ENCODE data around the gene SGCE. TPM values are rescaled to one million over a fixed set of nuclear protein-coding genes. Genes with fewer than 3 reads are reported as not detected.

SGCE gene
- total and polyA plus RNA-seq, 3 donors from 2014 or later, result 71.3 to 146 (median 142) TPM

GRCh38 chr7:94683066-94683465 lies 27.1 kb upstream of the SGCE start:
- no peaks in the 10 kb centered on the region for H3K4me1 ChIP-seq
- no peak for DNase-seq
- no peaks in the 10 kb centered on the region for H3K9me3 ChIP-seq
- intact Hi-C loops (cut with DNase I; ENCODE audit: low total_unique reads), result no loop called here
- H3K4me3 ChIP-seq, result no peak overlapping the region
- no peaks in the 10 kb centered on the region for H3K27me3 ChIP-seq
- no peaks in the 10 kb centered on the region for H3K36me3 ChIP-seq (ENCODE audit: low read depth, missing control alignments)
- H3K27ac ChIP-seq, result no peak overlapping the region
- WGBS, 2 donors, result 82 to 96% methylated on average over 1 of the region's 1 CpG
- no peak for TF ChIP-seq POLR2A (IDR thresholded peaks at IDR 0.05)

GRCh38 chr7:94679358-94679757 lies 23.4 kb upstream of the SGCE start:
- Histone ChIP-seq H3K4me1 (no peaks in the 10 kb centered on the region), H3K36me3 (ENCODE audit: low read depth, missing control alignments) (no peaks in the 10 kb centered on the region), H3K27me3 (no peaks in the 10 kb centered on the region), H3K4me3 (no peak overlapping the region), H3K27ac (no peak overlapping the region), H3K9me3 (no peaks in the 10 kb centered on the region)
- 94 to 95% methylated on average over 1 of the region's 1 CpG for WGBS, 2 donors
- no peak for TF ChIP-seq POLR2A (IDR thresholded peaks at IDR 0.05)
- no peak for TF ChIP-seq CTCF (IDR thresholded peaks at IDR 0.05)
- intact Hi-C loops (cut with DNase I; ENCODE audit: low total_unique reads), result no loop called here
- DNase-seq, result no peak

- intact Hi-C loops (cut with DNase I; ENCODE audit: low total_unique reads), result no loop called here
- Histone ChIP-seq H3K4me1 (no peaks in the 10 kb centered on the region), H3K36me3 (ENCODE audit: low read depth, missing control alignments) (no peaks in the 10 kb centered on the region), H3K27me3 (no peaks in the 10 kb centered on the region), H3K27ac (no peak overlapping the region), H3K9me3 (no peaks in the 10 kb centered on the region), H3K4me3 (no peak overlapping the region)
- DNase-seq, result no peak
- TF ChIP-seq POLR2A (IDR thresholded peaks at IDR 0.05), result no peak
- no peak for TF ChIP-seq CTCF (IDR thresholded peaks at IDR 0.05)
- 82% methylated on average over 3 of the region's 3 CpGs for WGBS, 2 donors
Measured at GRCh38 chr7:94676431-94676830, 20.5 kb upstream of the SGCE start.

GRCh38 chr7:94675356-94675755 lies 19.4 kb upstream of the SGCE start:
- no peaks in the 10 kb centered on the region for H3K9me3 ChIP-seq
- DNase-seq, result no peak
- WGBS, 2 donors, result 94 to 98% methylated on average over 8 of the region's 8 CpGs
- H3K27me3 ChIP-seq, result no peaks in the 10 kb centered on the region
- H3K4me1 ChIP-seq, result no peaks in the 10 kb centered on the region
- intact Hi-C loops (cut with DNase I; ENCODE audit: low total_unique reads), result no loop called here
- no peak overlapping the region for H3K27ac ChIP-seq
- H3K4me3 ChIP-seq, result no peak overlapping the region
- TF ChIP-seq POLR2A (IDR thresholded peaks at IDR 0.05), result no peak
- no peak for TF ChIP-seq CTCF (IDR thresholded peaks at IDR 0.05)
- no peaks in the 10 kb centered on the region for H3K36me3 ChIP-seq (ENCODE audit: low read depth, missing control alignments)

- Histone ChIP-seq H3K27ac (no peak overlapping the region), H3K36me3 (ENCODE audit: low read depth, missing control alignments) (no peaks in the 10 kb centered on the region), H3K4me3 (no peak overlapping the region), H3K4me1 (no peaks in the 10 kb centered on the region), H3K9me3 (no peaks in the 10 kb centered on the region), H3K27me3 (no peaks in the 10 kb centered on the region)
- no peak for DNase-seq
- intact Hi-C loops (cut with DNase I; ENCODE audit: low total_unique reads), result no loop called here
- 88 to 94% methylated on average over 4 of the region's 4 CpGs for WGBS, 2 donors
- TF ChIP-seq CTCF (IDR thresholded peaks at IDR 0.05), result no peak
- TF ChIP-seq POLR2A (IDR thresholded peaks at IDR 0.05), result no peak
Measured at GRCh38 chr7:94671444-94672235, 15.7 kb upstream of the SGCE start.

All from testis (tissue), 3 donors.